Breast epithelium (tissue), 4 donors: ENCODE measurements around the gene RFPL4A. TPM values are rescaled to one million over a fixed set of nuclear protein-coding genes. Genes with fewer than 3 reads are reported as not detected.
"Not testable (repeated sequence)": the region's sequence is repeated elsewhere in the genome, so short reads cannot be mapped to it uniquely, and the experiment has no call there.

ENCODE experiments used
- DNase-seq, 2 donors: peaks; one replicate each; pipeline ENCODE4 v3.0.0-alpha.2; 2019; ENCODE audit warnings: low spot score in 2 of 2
- H3K27ac ChIP-seq, 2 donors: fragments of 200-600 bp; sonication (generic) in 1 of 2; one replicate each; pipeline ENCODE4 v1.5.1; 2016 to 2019; ENCODE audit warnings: mild to moderate bottlenecking in 1 of 2
- H3K27me3 ChIP-seq, 2 donors: fragments of 200-600 bp; sonication (generic) in 1 of 2; one replicate each; pipeline versions ENCODE4 v1.5.1 to v1.6.0; 2017 to 2019; ENCODE audit warnings: control low read depth in 1 of 2, mild to moderate bottlenecking in 1 of 2
- H3K36me3 ChIP-seq: fragments of 200-600 bp; one replicate; pipeline ENCODE4 v1.5.1; 2019
- H3K4me1 ChIP-seq, 2 donors: fragments of 200-600 bp; sonication (generic); one replicate each; pipeline ENCODE4 v1.5.1; 2016 to 2019; ENCODE audit warnings: control low read depth in 1 of 2
- H3K4me3 ChIP-seq, 3 donors: fragments of 200-600 bp; sonication (generic); 1 replicate in 2 of 3; 2 replicates in 1 of 3; pipeline ENCODE4 v1.5.1; 2016 to 2019; ENCODE audit warnings: mild to moderate bottlenecking in 3 of 3, moderate library complexity in 2 of 3
- H3K9me3 ChIP-seq, 2 donors: fragments of 200-600 bp; sonication (generic) in 1 of 2; one replicate each; pipeline ENCODE4 v1.5.1; 2016 to 2019; ENCODE audit warnings: control low read depth in 1 of 2
- POLR2A ChIP-seq: fragments of 450-650 bp; IDR thresholded peaks from one replicate; pipeline ENCODE4 v1.6.1; 2016; ENCODE audit warnings: antibody characterized with exemption, mild to moderate bottlenecking, moderate library complexity
- POLR2AphosphoS5 ChIP-seq, 3 donors: sonication (generic); formaldehyde crosslinking; IDR thresholded peaks; one replicate each; pipeline ENCODE4 v1.6.1; 2017; ENCODE audit warnings: antibody characterized with exemption in 3 of 3
- intact Hi-C: fragments of 100-400 bp; cut with DNase I; formaldehyde crosslinking; loops from one replicate; pipeline ENCODE4 v1.15.1; 2023; ENCODE audit warnings: low total_unique reads
- total RNA-seq, 3 donors: library from RNA; depleted of rRNA; stranded (reverse); fragments of >200 nt; gene quantifications; one replicate each; pipeline ENCODE4 v1.1.0, GENCODE V29; 2016
- TF ChIP-seq, protein P1 (sequence below), 3 donors: fragments of 450-650 bp; IDR thresholded peaks; one replicate each; pipeline ENCODE4 v1.5.1; 2016 to 2017; ENCODE audit warnings: antibody characterized with exemption in 3 of 3, mild to moderate bottlenecking in 3 of 3, moderate library complexity in 3 of 3

RFPL4A gene
- total RNA-seq, 3 donors from 2014 or later: not detected

DNA sequence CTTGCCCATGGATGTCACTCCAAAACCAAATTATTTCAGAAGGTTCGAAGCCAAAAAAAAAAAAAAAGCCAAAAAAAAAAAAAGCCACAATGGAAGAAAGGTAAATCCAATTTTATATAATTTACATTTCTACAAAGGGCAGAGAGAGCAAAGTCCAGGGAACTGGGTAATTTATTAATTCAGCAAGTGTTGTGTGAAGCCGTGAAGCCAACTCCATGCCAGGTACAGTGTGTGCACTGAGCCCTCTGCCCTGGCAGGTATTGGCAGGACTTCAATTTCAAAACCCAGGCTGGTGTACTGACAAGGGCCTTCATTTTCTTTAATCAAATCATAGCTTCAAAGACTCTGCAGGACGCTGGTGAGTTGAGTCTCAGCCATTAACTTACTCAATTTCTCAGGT lies 5.5 kb upstream of the RFPL4A start:
- Histone ChIP-seq H3K4me1 (no peaks in the 10 kb centered on the region), H3K4me3 (no peak overlapping the region), H3K27ac (no peak overlapping the region), H3K27me3 (peaks cover 0 to 4% of the 10 kb centered on the region in 2 donors), H3K36me3 (no peaks in the 10 kb centered on the region), H3K9me3 (no peaks in the 10 kb centered on the region)
- TF ChIP-seq POLR2A: no peak
- no peak for TF ChIP-seq POLR2AphosphoS5 (IDR thresholded peaks at IDR 0.05)
- TF ChIP-seq, protein P1, sequence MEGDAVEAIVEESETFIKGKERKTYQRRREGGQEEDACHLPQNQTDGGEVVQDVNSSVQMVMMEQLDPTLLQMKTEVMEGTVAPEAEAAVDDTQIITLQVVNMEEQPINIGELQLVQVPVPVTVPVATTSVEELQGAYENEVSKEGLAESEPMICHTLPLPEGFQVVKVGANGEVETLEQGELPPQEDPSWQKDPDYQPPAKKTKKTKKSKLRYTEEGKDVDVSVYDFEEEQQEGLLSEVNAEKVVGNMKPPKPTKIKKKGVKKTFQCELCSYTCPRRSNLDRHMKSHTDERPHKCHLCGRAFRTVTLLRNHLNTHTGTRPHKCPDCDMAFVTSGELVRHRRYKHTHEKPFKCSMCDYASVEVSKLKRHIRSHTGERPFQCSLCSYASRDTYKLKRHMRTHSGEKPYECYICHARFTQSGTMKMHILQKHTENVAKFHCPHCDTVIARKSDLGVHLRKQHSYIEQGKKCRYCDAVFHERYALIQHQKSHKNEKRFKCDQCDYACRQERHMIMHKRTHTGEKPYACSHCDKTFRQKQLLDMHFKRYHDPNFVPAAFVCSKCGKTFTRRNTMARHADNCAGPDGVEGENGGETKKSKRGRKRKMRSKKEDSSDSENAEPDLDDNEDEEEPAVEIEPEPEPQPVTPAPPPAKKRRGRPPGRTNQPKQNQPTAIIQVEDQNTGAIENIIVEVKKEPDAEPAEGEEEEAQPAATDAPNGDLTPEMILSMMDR (IDR thresholded peaks at IDR 0.05): no peak
- intact Hi-C loops: no loop called here
- DNase-seq: no peak

DNA sequence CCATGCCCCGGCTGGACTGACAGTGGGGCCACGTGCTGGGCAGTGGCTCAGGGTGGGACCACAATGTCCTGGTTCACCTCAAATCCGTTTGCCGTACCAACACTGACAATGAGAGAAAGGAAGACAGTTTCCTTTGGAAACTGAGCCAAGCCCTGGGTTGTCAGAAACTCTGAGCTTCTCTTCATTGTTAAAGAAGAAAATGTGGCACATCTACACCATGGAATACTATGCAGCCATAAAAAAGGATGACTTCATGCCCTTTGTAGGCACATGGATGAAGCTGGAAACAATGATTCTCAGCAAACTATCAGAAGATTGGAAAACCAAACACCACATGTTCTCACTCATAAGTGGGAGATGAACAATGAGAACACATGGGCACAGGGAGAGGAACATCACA lies 2.1 kb upstream of the RFPL4A start:
- DNase-seq, H3K27me3 ChIP-seq, H3K4me1 ChIP-seq, intact Hi-C loops, H3K4me3 ChIP-seq, H3K27ac ChIP-seq, H3K36me3 ChIP-seq, H3K9me3 ChIP-seq: not testable (repeated sequence)

DNA sequence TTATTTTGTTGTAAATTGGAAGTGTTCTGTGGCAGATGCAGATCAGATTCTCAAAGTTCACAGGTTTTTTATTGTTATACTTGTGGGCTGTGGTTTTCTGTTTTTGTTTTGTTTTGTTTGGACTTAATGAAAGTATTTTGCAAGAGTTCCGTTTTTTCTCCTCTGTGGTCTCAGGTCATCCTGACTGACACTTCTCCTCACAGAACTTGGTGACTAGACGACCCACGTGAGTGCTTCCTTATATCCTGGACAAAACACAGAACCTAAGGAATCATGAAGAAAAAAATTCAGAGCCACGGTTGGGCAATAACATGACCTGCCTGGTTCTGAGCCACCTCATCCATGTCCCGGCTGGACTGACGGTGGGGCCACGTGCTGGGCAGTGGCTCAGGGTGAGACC lies 7.6 kb downstream of the RFPL4A start:
- Histone ChIP-seq H3K4me1 (no peaks in the 10 kb centered on the region), H3K4me3 (no peak overlapping the region), H3K27ac (no peak overlapping the region), H3K36me3 (no peaks in the 10 kb centered on the region), H3K27me3 (no peaks in the 10 kb centered on the region), H3K9me3 (peaks cover 0 to 2% of the 10 kb centered on the region in 2 donors)
- no peak for DNase-seq
- intact Hi-C loops: no loop called here
- TF ChIP-seq, protein P1 (IDR thresholded peaks at IDR 0.05): no peak

DNA sequence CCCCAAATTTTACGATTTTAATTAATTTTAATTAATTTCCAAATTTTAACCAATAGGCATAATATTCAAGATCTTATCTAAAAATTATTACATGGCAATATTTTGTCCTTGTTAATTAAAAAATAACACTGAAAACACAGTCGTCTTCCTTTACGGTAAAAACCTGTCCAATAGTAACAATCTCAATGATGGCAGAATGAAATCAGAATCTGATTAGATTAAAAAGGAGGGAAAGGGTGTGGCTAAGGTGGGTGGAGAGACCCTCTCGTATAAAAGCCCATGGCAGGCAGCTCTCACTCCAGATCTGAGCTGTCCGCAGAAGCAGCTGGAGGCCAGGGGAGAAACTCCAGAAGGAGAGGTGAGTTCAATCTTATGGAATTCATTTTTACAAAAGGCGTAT lies 9.9 kb downstream of the RFPL4A start, which contains the start of gene RFPL4AL1:
TSS of gene RFPL4AL1 (plus strand) at position 301 of the 400 bp plus-strand sequence. CDS start 2,687 bp downstream, outside the sequence.
- H3K36me3 ChIP-seq, intact Hi-C loops, H3K27ac ChIP-seq, H3K4me1 ChIP-seq, H3K27me3 ChIP-seq, H3K4me3 ChIP-seq, H3K9me3 ChIP-seq, DNase-seq: not testable (repeated sequence)

DNA sequence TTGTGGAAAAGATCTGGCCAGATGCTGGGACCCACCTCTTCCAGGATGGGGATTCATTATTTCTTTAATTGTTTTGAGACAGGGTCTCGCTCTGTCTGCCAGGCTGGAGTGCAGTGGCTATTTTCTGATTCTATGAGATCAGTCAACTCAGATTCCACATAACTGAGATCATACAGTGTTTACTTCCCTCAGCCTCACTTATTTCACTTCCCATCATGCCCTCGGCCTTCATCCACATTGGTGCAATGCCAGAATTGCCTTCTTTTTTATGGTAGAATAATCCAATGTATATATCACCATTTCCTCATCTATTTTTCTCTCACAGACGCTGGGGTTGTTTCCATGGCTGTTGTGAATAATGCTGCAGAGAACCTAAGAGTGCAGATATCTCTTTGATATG lies 10.7 kb downstream of the RFPL4A start:
- H3K4me3 ChIP-seq, H3K27ac ChIP-seq, H3K9me3 ChIP-seq, H3K4me1 ChIP-seq, H3K36me3 ChIP-seq, DNase-seq, H3K27me3 ChIP-seq, intact Hi-C loops: not testable (repeated sequence)

DNA sequence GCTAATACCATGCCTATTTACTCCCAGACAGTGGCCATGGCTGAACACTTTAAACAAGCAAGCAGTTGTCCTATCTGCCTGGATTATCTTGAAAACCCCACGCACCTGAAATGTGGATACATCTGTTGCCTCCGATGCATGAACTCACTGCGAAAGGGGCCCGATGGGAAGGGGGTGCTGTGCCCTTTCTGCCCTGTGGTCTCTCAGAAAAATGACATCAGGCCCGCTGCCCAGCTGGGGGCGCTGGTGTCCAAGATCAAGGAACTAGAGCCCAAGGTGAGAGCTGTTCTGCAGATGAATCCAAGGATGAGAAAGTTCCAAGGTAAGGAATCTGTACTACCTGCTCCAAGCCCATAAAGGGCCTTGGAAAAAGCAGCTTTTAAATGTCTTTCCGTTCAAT lies 18.6 kb downstream of the RFPL4A start:
- no peaks in the 10 kb centered on the region for H3K27me3 ChIP-seq
- no peak overlapping the region for H3K27ac ChIP-seq
- H3K36me3 ChIP-seq: no peaks in the 10 kb centered on the region
- DNase-seq: no peak
- no peaks in the 10 kb centered on the region for H3K9me3 ChIP-seq
- H3K4me1 ChIP-seq: no peaks in the 10 kb centered on the region
- intact Hi-C loops: no loop called here
- TF ChIP-seq POLR2AphosphoS5 (IDR thresholded peaks at IDR 0.05): no peak
- no peak for TF ChIP-seq POLR2A
- TF ChIP-seq, protein P1 (IDR thresholded peaks at IDR 0.05): no peak
- no peak overlapping the region for H3K4me3 ChIP-seq

DNA sequence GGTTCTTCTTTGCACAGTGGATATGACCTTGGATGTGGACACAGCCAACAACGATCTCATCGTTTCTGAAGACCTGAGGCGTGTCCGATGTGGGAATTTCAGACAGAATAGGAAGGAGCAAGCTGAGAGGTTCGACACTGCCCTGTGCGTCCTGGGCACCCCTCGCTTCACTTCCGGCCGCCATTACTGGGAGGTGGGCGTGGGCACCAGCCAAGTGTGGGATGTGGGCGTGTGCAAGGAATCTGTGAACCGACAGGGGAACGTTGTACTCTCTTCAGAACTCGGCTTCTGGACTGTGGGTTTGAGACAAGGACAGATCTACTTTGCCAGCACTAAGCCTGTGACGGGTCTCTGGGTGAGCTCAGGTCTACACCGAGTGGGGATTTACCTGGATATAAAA lies 19.4 kb downstream of the RFPL4A start:
- H3K4me3 ChIP-seq: no peak overlapping the region
- no peaks in the 10 kb centered on the region for H3K9me3 ChIP-seq
- intact Hi-C loops: no loop called here
- DNase-seq: no peak
- no peak overlapping the region for H3K27ac ChIP-seq
- H3K27me3 ChIP-seq: no peaks in the 10 kb centered on the region
- H3K36me3 ChIP-seq: no peaks in the 10 kb centered on the region
- no peak for TF ChIP-seq POLR2A
- no peak for TF ChIP-seq POLR2AphosphoS5 (IDR thresholded peaks at IDR 0.05)
- TF ChIP-seq, protein P1 (IDR thresholded peaks at IDR 0.05): no peak
- no peaks in the 10 kb centered on the region for H3K4me1 ChIP-seq
